Endothelial cell of umbilical vein (primary cell): Measurements from ENCODE around the gene HLA-F. TPM values are rescaled to one million over a fixed set of nuclear protein-coding genes. Genes with fewer than 3 reads are reported as not detected.

Source experiments
- BruUV-seq: library from RNA; stranded (reverse); fragments of 400-500 nt; replicated peaks from 2 replicates; lab custom pipeline; 2021; lab: Mats Ljungman, UMichigan
- CTCF ChIA-PET: fragments of 300-600, 350-600 bp; sonication (Branson Sonifier 250); formaldehyde crosslinking; loops from one replicate; lab custom pipeline; 2021; ENCODE audit warnings: antibody characterized with exemption, inconsistent platforms; lab: Charles Lee
- POLR2A ChIA-PET: fragments of 300-600, 350-600 bp; sonication (Branson Sonifier 250); formaldehyde crosslinking; loops from one replicate; lab custom pipeline; 2021; ENCODE audit warnings: antibody characterized with exemption, inconsistent platforms; lab: Charles Lee
- DNase-seq: peaks from one replicate; pipeline ENCODE4 v3.0.0-alpha.2; 2011; ENCODE audit warnings: low read depth, low spot score
- FAIRE-seq: peaks from 2 replicates; lab custom pipeline; 2011; peaks lifted over from hg19 to GRCh38; lab: Jason Lieb, UNC
- H2AFZ ChIP-seq: 2 replicates; pipeline ENCODE4 v1.6.0; 2012; ENCODE audit warnings: low read depth, low read length, control low read depth, inconsistent platforms
- H3K27ac ChIP-seq: 2 replicates; pipeline ENCODE4 v1.5.1; 2011; ENCODE audit warnings: low read depth, mild to moderate bottlenecking, control low read depth, low read length, moderate library complexity; ENCODE audit not compliant: insufficient read depth
- H3K27me3 ChIP-seq, 2 experiments: 2 replicates each; pipeline versions ENCODE4 v1.6.0 to v1.6.1; 2011; ENCODE audit warnings: low read length in 2 of 2, mixed read lengths in 1 of 2; ENCODE audit not compliant: control insufficient read depth in 2 of 2, insufficient read depth in 2 of 2
- H3K36me3 ChIP-seq, 2 experiments: 2 replicates in 1 of 2; 3 replicates in 1 of 2; pipeline ENCODE4 v1.5.1; 2011; ENCODE audit warnings: low read length in 2 of 2, mild to moderate bottlenecking in 1 of 2, moderate library complexity in 1 of 2; ENCODE audit not compliant: control insufficient read depth in 2 of 2, insufficient read depth in 2 of 2; ENCODE audit errors: extremely low read depth in 1 of 2
- H3K4me1 ChIP-seq: 3 replicates; pipeline ENCODE4 v1.5.1; 2011; ENCODE audit warnings: mild to moderate bottlenecking, low read length; ENCODE audit not compliant: control insufficient read depth, insufficient read depth; ENCODE audit errors: extremely low read depth
- H3K4me2 ChIP-seq: 2 replicates; pipeline ENCODE4 v1.6.1; 2011; ENCODE audit warnings: low read length, control low read depth, mixed read lengths; ENCODE audit not compliant: insufficient read depth
- H3K4me3 ChIP-seq, 3 experiments: fragments of 200-600 bp in 1 of 3; sonication (generic), shearing (Covaris generic) in 1 of 3; replicated peaks in 1 of 3; 2 replicates each; pipeline ENCODE4 v1.5.1; 2011 to 2016; ENCODE audit warnings: control low read depth in 3 of 3, low read length in 3 of 3, mild to moderate bottlenecking in 2 of 3, inconsistent platforms in 1 of 3, low read depth in 1 of 3, moderate library complexity in 1 of 3; ENCODE audit not compliant: insufficient read depth in 1 of 3
- H3K79me2 ChIP-seq: 2 replicates; pipeline ENCODE4 v1.6.0; 2012; ENCODE audit warnings: low read length, inconsistent platforms; ENCODE audit not compliant: control insufficient read depth, insufficient read depth
- H3K9ac ChIP-seq: replicated peaks from 2 replicates; pipeline ENCODE3; 2011; ENCODE audit warnings: low read length, control low read depth; ENCODE audit not compliant: insufficient read depth; ENCODE audit errors: extremely low read depth
- H3K9me1 ChIP-seq: replicated peaks from 3 replicates; pipeline ENCODE4 v1.6.0; 2011; ENCODE audit warnings: mild to moderate bottlenecking, low read length; ENCODE audit not compliant: control insufficient read depth, insufficient read depth; ENCODE audit errors: extremely low read depth
- H3K9me3 ChIP-seq: replicated peaks from 2 replicates; pipeline ENCODE4 v1.5.1; 2012; ENCODE audit warnings: low read length, inconsistent platforms; ENCODE audit not compliant: control insufficient read depth, insufficient read depth
- H4K20me1 ChIP-seq: replicated peaks from 2 replicates; pipeline ENCODE3; 2011; ENCODE audit warnings: mild to moderate bottlenecking, low read length; ENCODE audit not compliant: control insufficient read depth, insufficient read depth; ENCODE audit errors: extremely low read depth
- EZH2 ChIP-seq: IDR thresholded peaks from 2 replicates; pipeline ENCODE4 v1.6.1; 2012; ENCODE audit warnings: borderline replicate concordance, low read depth, mild to moderate bottlenecking, moderate library complexity, low read length, inconsistent platforms; ENCODE audit not compliant: severe bottlenecking
- FOS ChIP-seq: IDR thresholded peaks from 2 replicates; pipeline ENCODE4 v1.6.1; 2011; ENCODE audit warnings: mild to moderate bottlenecking, low read length, moderate library complexity, borderline replicate concordance; ENCODE audit not compliant: insufficient read depth
- GATA2 ChIP-seq: IDR thresholded peaks from 2 replicates; pipeline ENCODE4 v1.7.0; 2011; ENCODE audit warnings: low read depth, mild to moderate bottlenecking, moderate library complexity, mixed read lengths, low read length; ENCODE audit not compliant: insufficient read length, insufficient read depth
- JUN ChIP-seq: IDR thresholded peaks from 2 replicates; pipeline ENCODE4 v1.6.1; 2011; ENCODE audit warnings: borderline replicate concordance, low read depth; ENCODE audit not compliant: insufficient read length, insufficient read depth
- MYC ChIP-seq: IDR thresholded peaks from one replicate; pipeline ENCODE4 v1.6.1; 2011; ENCODE audit warnings: mild to moderate bottlenecking, low read depth, low read length
- POLR2A ChIP-seq: IDR thresholded peaks from 2 replicates; pipeline ENCODE4 v1.6.1; 2012; ENCODE audit warnings: low read depth, mild to moderate bottlenecking, control low read depth, low read length
- POLR2AphosphoS5 ChIP-seq: IDR thresholded peaks from 2 replicates; pipeline ENCODE4 v1.6.1; 2012; ENCODE audit warnings: low read depth, mild to moderate bottlenecking, control low read depth, low read length, moderate library complexity; ENCODE audit not compliant: insufficient read depth
- dilution Hi-C: fragments of 300-500 bp; cut with MboI; formaldehyde crosslinking; loops from one replicate; pipeline ENCODE4 v1.15.0; 2019; ENCODE audit warnings: low sequenced_read_pairs; ENCODE audit not compliant: extremely low pct_ligation_motif_present
- intact Hi-C: fragments of 100-400 bp; cut with micrococcal nuclease; formaldehyde crosslinking; loops from one replicate; pipeline ENCODE4 v1.10.0; 2022
- polyA plus RNA-seq, 4 experiments: library from polyadenylated mRNA; depleted of rRNA in 3 of 4; stranded (reverse) in 3 of 4; unstranded in 1 of 4; fragments of >200 nt; gene quantifications; 2 replicates each; pipeline versions ENCODE4 v1.2.1 to v1.2.3, GENCODE V29; 2011 to 2012; ENCODE audit warnings: missing spikeins in 1 of 4
- total RNA-seq: library from RNA; stranded (reverse); gene quantifications from 2 replicates; pipeline ENCODE4 v1.2.3, GENCODE V29; 2021
- TF ChIP-seq, protein P1 (sequence below), 2 donors: IDR thresholded peaks; 1 replicate in 1 of 2; 2 replicates in 1 of 2; pipeline ENCODE4 v1.5.1; 2011; ENCODE audit warnings: low read length in 2 of 2, mild to moderate bottlenecking in 2 of 2, moderate library complexity in 2 of 2, control low read depth in 1 of 2, inconsistent platforms in 1 of 2, low read depth in 1 of 2; ENCODE audit not compliant: insufficient read depth in 1 of 2; ENCODE audit errors: extremely low read depth in 1 of 2
- TF ChIP-seq, protein P2 (sequence below): IDR thresholded peaks from 2 replicates; pipeline ENCODE4 v1.6.1; 2011; ENCODE audit not compliant: insufficient read depth, insufficient read length

HLA-F gene
- total and polyA plus RNA-seq, 2 donors (not counting 3 experiments of a cell fraction or from before 2014, with no cell fraction given) = 1.5 to 1.6 TPM

DNA sequence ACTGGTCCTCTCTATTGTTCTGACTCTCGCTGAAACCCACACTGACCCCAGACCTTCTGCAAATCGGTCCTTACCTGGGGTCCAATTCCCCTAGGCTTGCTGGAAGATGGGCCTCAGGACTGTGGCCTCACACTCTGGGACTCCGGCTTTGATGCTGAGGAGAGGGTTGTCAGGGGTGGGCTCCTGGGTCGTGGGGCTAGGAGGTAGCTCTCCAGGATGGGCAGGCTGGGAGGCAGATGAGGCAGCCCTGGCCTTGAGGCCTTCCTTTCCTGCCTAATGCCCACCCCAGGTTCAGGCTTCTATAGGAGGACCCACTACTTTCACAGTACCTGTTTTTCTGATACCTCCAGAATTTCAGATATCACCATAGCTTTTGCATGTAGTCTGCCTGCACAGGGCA is 21.4 kb downstream of the HLA-F start:
- Histone ChIP-seq H3K4me2 (no peak overlapping the region), H2AFZ (no peak overlapping the region), H4K20me1 (no peaks in the 10 kb centered on the region), H3K9me1 (no peaks in the 10 kb centered on the region), H3K36me3 (no peaks in the 10 kb centered on the region), H3K4me3 (no peak overlapping the region), H3K9me3 (no peaks in the 10 kb centered on the region), H3K27me3 (no peaks in the 10 kb centered on the region), H3K27ac (no peak overlapping the region), H3K9ac (no peak overlapping the region), H3K79me2 (no peaks in the 10 kb centered on the region), H3K4me1 (peaks cover 11% of the 10 kb centered on the region)
- dilution Hi-C loops (no loop called here), intact Hi-C loops (no loop called here)
- TF ChIP-seq, protein P1, sequence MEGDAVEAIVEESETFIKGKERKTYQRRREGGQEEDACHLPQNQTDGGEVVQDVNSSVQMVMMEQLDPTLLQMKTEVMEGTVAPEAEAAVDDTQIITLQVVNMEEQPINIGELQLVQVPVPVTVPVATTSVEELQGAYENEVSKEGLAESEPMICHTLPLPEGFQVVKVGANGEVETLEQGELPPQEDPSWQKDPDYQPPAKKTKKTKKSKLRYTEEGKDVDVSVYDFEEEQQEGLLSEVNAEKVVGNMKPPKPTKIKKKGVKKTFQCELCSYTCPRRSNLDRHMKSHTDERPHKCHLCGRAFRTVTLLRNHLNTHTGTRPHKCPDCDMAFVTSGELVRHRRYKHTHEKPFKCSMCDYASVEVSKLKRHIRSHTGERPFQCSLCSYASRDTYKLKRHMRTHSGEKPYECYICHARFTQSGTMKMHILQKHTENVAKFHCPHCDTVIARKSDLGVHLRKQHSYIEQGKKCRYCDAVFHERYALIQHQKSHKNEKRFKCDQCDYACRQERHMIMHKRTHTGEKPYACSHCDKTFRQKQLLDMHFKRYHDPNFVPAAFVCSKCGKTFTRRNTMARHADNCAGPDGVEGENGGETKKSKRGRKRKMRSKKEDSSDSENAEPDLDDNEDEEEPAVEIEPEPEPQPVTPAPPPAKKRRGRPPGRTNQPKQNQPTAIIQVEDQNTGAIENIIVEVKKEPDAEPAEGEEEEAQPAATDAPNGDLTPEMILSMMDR (IDR thresholded peaks at IDR 0.05; ENCODE audit: extremely low read depth in 1 of 2, insufficient read depth in 1 of 2, low read depth in 1 of 2, low read length in 2 of 2) = no peak
- TF ChIP-seq FOS (no peak), POLR2A (no peak), MYC (no peak), GATA2 (no peak), JUN (no peak), EZH2 (no peak), POLR2AphosphoS5 (no peak)
- TF ChIP-seq, protein P2, sequence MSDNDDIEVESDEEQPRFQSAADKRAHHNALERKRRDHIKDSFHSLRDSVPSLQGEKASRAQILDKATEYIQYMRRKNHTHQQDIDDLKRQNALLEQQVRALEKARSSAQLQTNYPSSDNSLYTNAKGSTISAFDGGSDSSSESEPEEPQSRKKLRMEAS = no peak
- ChIA-PET CTCF (no interaction called here), POLR2A (no interaction called here)
- no TSS peak for BruUV-seq
- DNase-seq (no peak), FAIRE-seq (no peak)
